H54 (cell line): ENCODE data around the gene MACF1.
"Not testable (repeated sequence)": the region's sequence is repeated elsewhere in the genome, so short reads cannot be mapped to it uniquely, and the experiment has no call there.

Experiments
- DNase-seq: peaks from one replicate; pipeline ENCODE4 v3.0.0; 2011; ENCODE audit warnings: low spot score, mixed read lengths; ENCODE audit not compliant: insufficient read length
- FAIRE-seq: peaks from 3 replicates; lab custom pipeline; 2011; peaks lifted over from hg19 to GRCh38; lab: Jason Lieb, UNC
- POLR2A ChIP-seq: IDR thresholded peaks from 2 replicates; pipeline ENCODE4 v1.6.1; 2011; ENCODE audit warnings: low read depth, mild to moderate bottlenecking, low read length

The MACF1 gene

DNA sequence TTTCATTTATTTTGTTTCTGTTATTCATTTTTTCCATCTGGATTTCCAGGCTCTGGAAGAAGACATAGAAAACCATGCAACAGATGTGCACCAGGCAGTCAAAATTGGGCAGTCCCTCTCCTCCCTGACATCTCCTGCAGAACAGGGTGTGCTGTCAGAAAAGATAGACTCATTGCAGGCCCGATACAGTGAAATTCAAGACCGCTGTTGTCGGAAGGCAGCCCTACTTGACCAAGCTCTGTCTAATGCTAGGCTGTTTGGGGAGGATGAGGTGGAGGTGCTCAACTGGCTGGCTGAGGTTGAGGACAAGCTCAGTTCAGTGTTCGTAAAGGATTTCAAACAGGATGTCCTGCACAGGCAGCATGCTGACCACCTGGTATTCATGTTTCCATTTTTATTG is 223.4 kb downstream of the MACF1 start:
- DNase-seq (no peak), FAIRE-seq (peak; percentile 36)
- no peak for TF ChIP-seq POLR2A

DNA sequence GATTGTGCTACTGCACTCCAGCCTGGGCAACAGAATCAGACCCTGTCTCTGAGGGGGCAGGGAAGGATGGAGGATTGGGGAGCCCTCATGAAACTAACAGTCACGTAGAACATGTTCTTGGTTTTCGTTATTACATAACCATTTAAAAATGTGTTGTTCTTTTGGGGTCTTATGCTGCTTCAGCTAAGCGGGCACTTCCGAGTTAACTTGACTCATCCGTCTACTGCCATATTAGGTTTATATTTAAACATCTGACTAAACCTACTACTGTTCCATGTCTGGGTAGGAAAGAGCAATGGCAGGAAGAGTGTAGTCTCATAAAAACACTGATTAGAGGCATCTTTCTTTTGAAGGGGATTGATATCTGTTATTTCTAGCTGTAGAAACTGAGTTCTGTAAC is 227.4 kb downstream of the MACF1 start:
- no peak for DNase-seq
- TF ChIP-seq POLR2A: no peak
- no peak for FAIRE-seq

GRCh38 chr1:39434797-39435395 is 230.4 kb downstream of the MACF1 start:
- no peak for DNase-seq
- TF ChIP-seq POLR2A: no peak
- FAIRE-seq: peak; percentile 20

DNA sequence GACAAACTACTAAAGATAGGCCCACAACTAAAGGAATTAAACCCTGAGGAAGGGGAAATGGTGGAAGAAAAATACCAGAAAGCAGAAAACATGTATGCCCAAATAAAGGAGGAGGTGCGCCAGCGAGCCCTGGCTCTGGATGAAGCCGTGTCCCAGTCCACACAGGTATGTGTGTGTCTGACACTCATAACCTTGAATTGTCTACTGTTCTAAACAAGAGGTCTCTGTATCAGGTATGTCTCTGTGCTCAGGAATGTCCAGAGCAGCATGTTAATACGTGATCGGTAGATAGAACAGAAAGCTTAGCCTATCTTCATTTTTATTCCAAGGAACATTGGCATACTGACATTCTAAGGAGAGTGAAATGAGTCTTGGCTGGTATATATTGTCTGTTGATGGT is 231.1 kb downstream of the MACF1 start:
- TF ChIP-seq POLR2A: no peak
- DNase-seq (no peak), FAIRE-seq (peak; percentile 45)

GRCh38 chr1:39436842-39437241 is 232.3 kb downstream of the MACF1 start:
- FAIRE-seq (no peak), DNase-seq (no peak)
- TF ChIP-seq POLR2A: no peak

DNA sequence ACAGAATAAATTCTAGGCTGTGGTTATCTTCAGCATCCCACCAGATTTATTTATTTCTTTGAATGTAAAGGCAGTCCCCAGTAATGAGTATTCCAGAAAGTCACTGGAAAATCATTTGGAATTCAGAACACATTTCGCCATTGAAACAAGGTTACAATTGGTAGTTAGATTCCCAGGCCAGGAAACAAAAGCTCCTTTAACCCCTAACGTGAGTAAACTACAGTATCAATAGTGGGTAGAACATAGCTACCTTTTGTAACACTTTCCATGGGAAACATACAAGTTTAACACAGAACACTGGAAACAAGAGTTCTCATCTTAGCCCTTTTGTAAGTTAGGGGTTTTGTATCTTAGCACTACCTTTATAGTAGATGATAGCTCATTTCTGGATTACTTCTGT is 233.5 kb downstream of the MACF1 start:
- no peak for FAIRE-seq
- TF ChIP-seq POLR2A: no peak
- DNase-seq: no peak

- no peak for FAIRE-seq
- no peak for TF ChIP-seq POLR2A
- DNase-seq: no peak
These were observed 236.4 kb downstream of the MACF1 start for GRCh38 chr1:39440856-39441255.

- no peak for TF ChIP-seq POLR2A
- no peak for DNase-seq
- FAIRE-seq: no peak
These were observed 237.3 kb downstream of the MACF1 start for GRCh38 chr1:39441797-39442196.

GRCh38 chr1:39445573-39445972 is 241.1 kb downstream of the MACF1 start:
- no peak for TF ChIP-seq POLR2A
- no peak for FAIRE-seq
- no peak for DNase-seq

DNA sequence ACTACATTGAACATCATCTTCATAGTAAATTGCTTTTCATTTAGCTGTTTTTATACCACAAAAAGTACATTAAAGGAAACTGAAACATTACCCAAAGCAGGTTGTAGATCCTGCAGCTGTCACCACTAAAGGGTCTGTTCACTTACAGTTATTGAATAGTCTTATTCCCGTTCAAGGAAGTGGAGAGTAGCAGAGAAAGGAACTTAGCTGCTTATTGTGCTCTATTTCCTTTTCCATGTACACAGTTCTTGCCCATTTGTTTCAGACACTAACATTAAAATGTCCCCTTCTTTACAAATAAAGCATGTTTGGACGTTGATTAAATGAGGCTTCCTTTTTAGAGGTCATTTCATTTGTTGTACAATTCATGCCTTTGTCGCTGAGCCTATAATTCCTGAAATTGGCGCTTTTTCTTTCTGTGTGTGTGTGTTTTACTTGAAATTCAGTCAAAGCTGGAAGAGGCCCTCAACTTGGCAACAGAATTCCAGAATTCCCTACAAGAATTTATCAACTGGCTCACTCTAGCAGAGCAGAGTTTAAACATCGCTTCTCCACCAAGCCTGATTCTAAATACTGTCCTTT is 242.6 kb downstream of the MACF1 start:
- no peak for FAIRE-seq
- TF ChIP-seq POLR2A: no peak
- no peak for DNase-seq

- not testable (repeated sequence) for DNase-seq, FAIRE-seq
These were observed 245.5 kb downstream of the MACF1 start for GRCh38 chr1:39450041-39450440.

GRCh38 chr1:39450956-39451606 is 246.6 kb downstream of the MACF1 start:
- TF ChIP-seq POLR2A: no peak
- FAIRE-seq: no peak
- DNase-seq: no peak

- TF ChIP-seq POLR2A: no peak
- DNase-seq (no peak), FAIRE-seq (no peak)
These were observed 247.6 kb downstream of the MACF1 start for GRCh38 chr1:39452081-39452480.

DNA sequence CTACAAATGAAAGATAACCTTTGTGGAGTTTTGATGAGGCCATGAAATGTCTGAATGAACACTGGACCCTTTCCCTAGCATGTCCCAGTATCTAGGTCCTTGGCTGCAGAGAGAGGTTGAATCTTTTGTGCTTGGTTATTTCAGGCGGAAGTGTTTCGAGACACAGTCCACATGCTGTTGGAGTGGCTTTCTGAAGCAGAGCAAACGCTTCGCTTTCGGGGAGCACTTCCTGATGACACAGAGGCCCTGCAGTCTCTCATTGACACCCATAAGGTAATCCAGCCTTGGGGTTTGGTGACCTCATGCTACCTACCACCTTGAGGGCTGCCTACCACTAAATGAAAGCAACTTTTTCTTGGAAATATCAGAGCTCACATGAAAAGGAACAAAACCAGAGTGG is 248.0 kb downstream of the MACF1 start:
- DNase-seq: no peak
- TF ChIP-seq POLR2A: no peak

GRCh38 chr1:39453603-39454002 is 249.1 kb downstream of the MACF1 start:
- no peak for DNase-seq
- TF ChIP-seq POLR2A: no peak
- no peak for FAIRE-seq

More for the DNA sequence above, 248.0 kb downstream of the MACF1 start:
- FAIRE-seq: no peak
